ENCODE measurements around the gene DCUN1D3.

- TF ChIP-seq CTCF (IDR thresholded peaks at IDR 0.05; ENCODE audit: low read length) (no peak), EZH2 (IDR thresholded peaks at IDR 0.05; ENCODE audit: borderline replicate concordance, low read length) (no peak)
Observed at GRCh38 chr16:20894388-20894787, 5.8 kb downstream of the DCUN1D3 start.
